HepG2 (cell line): ENCODE data around the gene TOR1AIP1. TPM values are rescaled to one million over a fixed set of nuclear protein-coding genes. Genes with fewer than 3 reads are reported as not detected.

Experiments
- BCLAF1 ChIP-seq: fragments of 450-650 bp; IDR thresholded peaks from 2 replicates; pipeline ENCODE4 v1.6.1; 2017; ENCODE audit warnings: mild to moderate bottlenecking
- CHD2 ChIP-seq: IDR thresholded peaks from 2 replicates; pipeline ENCODE4 v1.6.1; 2011; ENCODE audit warnings: low read depth, low read length, improper control_type of control experiment
- DRAP1 ChIP-seq: IDR thresholded peaks from 2 replicates; pipeline ENCODE4 v1.6.1; 2016; ENCODE audit warnings: missing genetic modification reagents, missing compliant biosample characterization
- E2F2 ChIP-seq: sonication (generic); formaldehyde crosslinking; IDR thresholded peaks from 2 replicates; pipeline ENCODE4 v1.4.0; 2020; ENCODE audit warnings: missing genetic modification reagents, borderline replicate concordance
- FOXK1 ChIP-seq: sonication (generic); formaldehyde crosslinking; IDR thresholded peaks from 2 replicates; pipeline ENCODE4 v1.4.0; 2020; ENCODE audit warnings: low read depth, missing genetic modification reagents, borderline replicate concordance
- JUN ChIP-seq: sonication (generic); formaldehyde crosslinking; IDR thresholded peaks from 2 replicates; pipeline ENCODE4 v1.4.0; 2020; ENCODE audit warnings: mild to moderate bottlenecking, missing genetic modification reagents
- NR0B2 ChIP-seq: sonication (generic); formaldehyde crosslinking; IDR thresholded peaks from 2 replicates; pipeline ENCODE4 v1.4.0; 2020; ENCODE audit warnings: mild to moderate bottlenecking, missing genetic modification reagents
- POLR2AphosphoS2 ChIP-seq: IDR thresholded peaks from 2 replicates; pipeline ENCODE4 v1.6.1; 2011; ENCODE audit warnings: low read depth, low read length, improper control_type of control experiment
- RCOR2 ChIP-seq: IDR thresholded peaks from 2 replicates; pipeline ENCODE4 v1.6.1; 2016; ENCODE audit warnings: missing biosample characterization, missing genetic modification reagents
- SAFB2 ChIP-seq: sonication (generic); formaldehyde crosslinking; IDR thresholded peaks from 2 replicates; pipeline ENCODE4 v1.5.1; 2020; ENCODE audit warnings: missing genetic modification reagents, low read depth, mild to moderate bottlenecking, borderline replicate concordance
- SMARCC2 ChIP-seq: fragments of 450-650 bp; IDR thresholded peaks from 2 replicates; pipeline ENCODE4 v1.6.1; 2017; ENCODE audit warnings: antibody characterized with exemption, mild to moderate bottlenecking
- SRY ChIP-seq: sonication (generic); formaldehyde crosslinking; IDR thresholded peaks from 2 replicates; pipeline ENCODE4 v1.8.0; 2022; ENCODE audit warnings: mild to moderate bottlenecking, missing genetic modification reagents
- THRA ChIP-seq: sonication (generic); formaldehyde crosslinking; IDR thresholded peaks from 2 replicates; pipeline ENCODE4 v1.4.0; 2020; ENCODE audit warnings: missing genetic modification reagents, borderline replicate concordance
- ZFX ChIP-seq: sonication (generic); formaldehyde crosslinking; IDR thresholded peaks from 2 replicates; pipeline ENCODE4 v1.4.0; 2020; ENCODE audit warnings: mild to moderate bottlenecking, low read depth, missing genetic modification reagents, moderate library complexity
- ZKSCAN1 ChIP-seq: fragments of 150-350 bp; IDR thresholded peaks from 2 replicates; pipeline ENCODE4 v1.6.1; 2014; ENCODE audit warnings: low read length
- ZNF234 ChIP-seq: sonication (generic); formaldehyde crosslinking; conservative IDR thresholded peaks from 2 replicates; pipeline ENCODE4 v1.5.1; 2020; ENCODE audit warnings: mild to moderate bottlenecking, missing genetic modification reagents
- ZNF503 ChIP-seq: sonication (generic); formaldehyde crosslinking; IDR thresholded peaks from 2 replicates; pipeline ENCODE4 v1.4.0; 2020; ENCODE audit warnings: missing genetic modification reagents
- ZNF530 ChIP-seq: sonication (generic); formaldehyde crosslinking; IDR thresholded peaks from 2 replicates; pipeline ENCODE4 v1.5.0; 2020; ENCODE audit warnings: low read depth, mild to moderate bottlenecking, missing genetic modification reagents
- ZNF572 ChIP-seq: sonication (generic); formaldehyde crosslinking; IDR thresholded peaks from 2 replicates; pipeline ENCODE4 v1.5.1; 2020; ENCODE audit warnings: mild to moderate bottlenecking, missing genetic modification reagents
- ZNF747 ChIP-seq: sonication (generic); formaldehyde crosslinking; IDR thresholded peaks from 2 replicates; pipeline ENCODE4 v1.8.1; 2023; ENCODE audit warnings: missing genetic modification reagents, mild to moderate bottlenecking, borderline replicate concordance
- ZNF883 ChIP-seq: sonication (generic); formaldehyde crosslinking; IDR thresholded peaks from 2 replicates; pipeline ENCODE4 v1.5.1; 2020; ENCODE audit warnings: mild to moderate bottlenecking, missing genetic modification reagents; ENCODE audit errors: not compliant biosample characterization
- ZSCAN30 ChIP-seq: sonication (generic); formaldehyde crosslinking; IDR thresholded peaks from 2 replicates; pipeline ENCODE4 v1.5.0; 2020; ENCODE audit warnings: mild to moderate bottlenecking, missing genetic modification reagents
- polyA plus RNA-seq, 8 experiments: library from polyadenylated mRNA; depleted of rRNA in 3 of 8; stranded (reverse) in 7 of 8; unstranded in 1 of 8; fragments of >200 nt; fragmentation: Illumina TruSeq in 4 of 8; extraction: Trizol in 4 of 8; gene quantifications; 2 replicates each; pipeline versions ENCODE4 v1.2.1 to v1.2.3, GENCODE V29; 2011 to 2016; ENCODE audit warnings: low read depth in 4 of 8, missing spikeins in 1 of 8, mixed read lengths in 1 of 8; ENCODE audit not compliant: insufficient read depth in 1 of 8
- total RNA-seq, 5 experiments: library from RNA; depleted of rRNA; stranded (reverse); fragments of >200 nt; fragmentation: Illumina TruSeq; extraction: Trizol; gene quantifications; 2 replicates each; pipeline ENCODE4 v1.2.3, GENCODE V29; 2016; ENCODE audit warnings: low read depth in 1 of 5

The TOR1AIP1 gene
- total and polyA plus RNA-seq, 2 of the 13 experiments (the other 11 are each of a cell fraction or from before 2014, with no cell fraction given), result 15.6 to 29.0 TPM

- TF ChIP-seq SRY (CRISPR knock-in tag), result no peak
- no peak for TF ChIP-seq ZKSCAN1
- TF ChIP-seq ZNF234, result no peak
- no peak for TF ChIP-seq CHD2
- TF ChIP-seq BCLAF1, result no peak
- TF ChIP-seq ZSCAN30 (CRISPR knock-in tag), result no peak
- no peak for TF ChIP-seq RCOR2
- TF ChIP-seq ZNF503 (CRISPR knock-in tag), result no peak
- no peak for TF ChIP-seq FOXK1 (CRISPR knock-in tag)
- TF ChIP-seq ZFX (CRISPR knock-in tag), result peak; percentile 73
- no peak for TF ChIP-seq NR0B2 (CRISPR knock-in tag)
- TF ChIP-seq ZNF883 (CRISPR knock-in tag), result no peak
- no peak for TF ChIP-seq SMARCC2
- TF ChIP-seq DRAP1 (CRISPR knock-in tag), result peak; percentile 81
- 0 out of 2 replicates have a peak, but pooled peaks have one; percentile 32 for TF ChIP-seq ZNF747 (CRISPR knock-in tag)
- TF ChIP-seq E2F2 (CRISPR knock-in tag), result no peak
- no peak for TF ChIP-seq THRA (CRISPR knock-in tag)
- TF ChIP-seq ZNF572 (CRISPR knock-in tag), result no peak
- TF ChIP-seq SAFB2 (CRISPR knock-in tag), result no peak
- no peak for TF ChIP-seq ZNF530
- TF ChIP-seq JUN (CRISPR knock-in tag), result no peak
- 0 out of 2 replicates have a peak, but pooled peaks have one; percentile 50 for TF ChIP-seq POLR2AphosphoS2
These were observed 4.4 kb upstream of the TOR1AIP1 start, which contains the start of gene TOR1AIP2 (continued) for GRCh38 chr1:179877586-179878265.
